Loucy (cell line): ENCODE measurements around the gene ADAMTS12.

Experiments used
- H2AFZ ChIP-seq: fragments of 200-600 bp; sonication (generic); 2 replicates; pipeline ENCODE4 v1.6.0; 2016; ENCODE audit warnings: antibody characterized with exemption, mild to moderate bottlenecking, low read length, moderate library complexity
- H3F3A ChIP-seq: fragments of 200-600 bp; 2 replicates; pipeline ENCODE4 v1.6.0; 2016; ENCODE audit warnings: antibody characterized with exemption, low read depth, mild to moderate bottlenecking
- H3K27me3 ChIP-seq: fragments of 200-600 bp; sonication (generic); 2 replicates; pipeline ENCODE4 v1.6.1; 2014; ENCODE audit warnings: low read length, mild to moderate bottlenecking; ENCODE audit not compliant: insufficient read depth, poor library complexity, severe bottlenecking
- H3K36me3 ChIP-seq: fragments of 200-600 bp; sonication (generic); 2 replicates; pipeline ENCODE4 v1.6.1; 2016; ENCODE audit warnings: low read length; ENCODE audit not compliant: insufficient read depth
- H3K4me1 ChIP-seq: fragments of 200-600 bp; sonication (generic); 2 replicates; pipeline ENCODE4 v1.5.1; 2014; ENCODE audit warnings: low read length, mild to moderate bottlenecking; ENCODE audit not compliant: insufficient read depth, poor library complexity, severe bottlenecking
- H3K4me2 ChIP-seq: fragments of 200-600 bp; sonication (generic); 2 replicates; pipeline ENCODE4 v1.6.0; 2014; ENCODE audit warnings: antibody characterized with exemption, low read length, low read depth, mild to moderate bottlenecking; ENCODE audit not compliant: poor library complexity, severe bottlenecking
- H3K4me3 ChIP-seq: fragments of 200-600 bp; sonication (generic); 2 replicates; pipeline ENCODE4 v1.5.1; 2014; ENCODE audit warnings: low read length, mild to moderate bottlenecking, mixed read lengths; ENCODE audit not compliant: poor library complexity, severe bottlenecking
- H3K79me2 ChIP-seq: fragments of 200-600 bp; sonication (generic); 2 replicates; pipeline ENCODE4 v1.6.1; 2014; ENCODE audit warnings: low read length; ENCODE audit not compliant: insufficient read depth
- H3K9ac ChIP-seq: fragments of 200-600 bp; sonication (generic); 2 replicates; pipeline ENCODE4 v1.6.0; 2014; ENCODE audit warnings: mild to moderate bottlenecking, low read depth, low read length, moderate library complexity; ENCODE audit not compliant: poor library complexity, severe bottlenecking
- H3K9me2 ChIP-seq: fragments of 200-600 bp; sonication (generic); replicated peaks from 2 replicates; pipeline ENCODE4 v1.6.1; 2016; ENCODE audit warnings: low read depth, low read length, mixed read lengths
- H3K9me3 ChIP-seq: fragments of 200-600 bp; sonication (generic); 2 replicates; pipeline ENCODE4 v1.6.1; 2014; ENCODE audit warnings: mild to moderate bottlenecking, antibody characterized with exemption, low read length, low read depth; ENCODE audit not compliant: insufficient read depth
- H4K20me1 ChIP-seq: fragments of 200-600 bp; sonication (generic); 2 replicates; pipeline ENCODE4 v1.6.0; 2014; ENCODE audit warnings: antibody characterized with exemption, low read length, mild to moderate bottlenecking; ENCODE audit not compliant: insufficient read depth, poor library complexity, severe bottlenecking
- EZH2phosphoT487 ChIP-seq: fragments of 200-600 bp; IDR thresholded peaks from 2 replicates; pipeline ENCODE4 v1.6.1; 2018; ENCODE audit warnings: antibody characterized with exemption, mild to moderate bottlenecking, moderate library complexity, borderline replicate concordance
- TF ChIP-seq, protein P1 (sequence below): fragments of 200-600 bp; sonication (generic); conservative IDR thresholded peaks from 2 replicates; pipeline ENCODE4 v1.5.1; 2014; ENCODE audit warnings: mild to moderate bottlenecking, antibody characterized with exemption, low read length

Gene ADAMTS12

DNA sequence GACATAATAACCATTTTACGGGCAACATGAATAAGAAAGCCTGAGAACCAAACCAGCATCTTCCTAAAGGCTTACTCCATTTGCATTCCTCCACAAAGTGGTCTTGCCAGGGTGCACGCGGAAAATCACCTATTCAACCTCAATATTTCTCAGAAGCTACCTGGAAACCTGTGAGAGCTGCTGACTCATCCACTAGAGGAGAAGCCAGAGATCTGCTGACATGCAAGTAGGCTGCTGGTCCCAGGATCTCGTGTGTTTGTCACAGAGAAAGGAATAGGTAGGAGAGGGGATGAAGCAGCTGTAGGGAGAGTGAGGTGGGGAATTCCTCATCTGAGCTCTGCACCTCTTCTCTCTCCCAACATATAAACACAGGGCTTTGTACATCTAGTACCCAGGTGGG is 138.1 kb downstream of the ADAMTS12 start:
- no peaks in the 10 kb centered on the region for H3F3A ChIP-seq
- H3K4me2 ChIP-seq, result no peak overlapping the region
- no peaks in the 10 kb centered on the region for H3K9me2 ChIP-seq
- H4K20me1 ChIP-seq, result no peaks in the 10 kb centered on the region
- no peak overlapping the region for H2AFZ ChIP-seq
- H3K9me3 ChIP-seq, result no peaks in the 10 kb centered on the region
- no peak overlapping the region for H3K9ac ChIP-seq
- H3K4me1 ChIP-seq, result no peaks in the 10 kb centered on the region
- no peaks in the 10 kb centered on the region for H3K79me2 ChIP-seq
- TF ChIP-seq, protein P1, sequence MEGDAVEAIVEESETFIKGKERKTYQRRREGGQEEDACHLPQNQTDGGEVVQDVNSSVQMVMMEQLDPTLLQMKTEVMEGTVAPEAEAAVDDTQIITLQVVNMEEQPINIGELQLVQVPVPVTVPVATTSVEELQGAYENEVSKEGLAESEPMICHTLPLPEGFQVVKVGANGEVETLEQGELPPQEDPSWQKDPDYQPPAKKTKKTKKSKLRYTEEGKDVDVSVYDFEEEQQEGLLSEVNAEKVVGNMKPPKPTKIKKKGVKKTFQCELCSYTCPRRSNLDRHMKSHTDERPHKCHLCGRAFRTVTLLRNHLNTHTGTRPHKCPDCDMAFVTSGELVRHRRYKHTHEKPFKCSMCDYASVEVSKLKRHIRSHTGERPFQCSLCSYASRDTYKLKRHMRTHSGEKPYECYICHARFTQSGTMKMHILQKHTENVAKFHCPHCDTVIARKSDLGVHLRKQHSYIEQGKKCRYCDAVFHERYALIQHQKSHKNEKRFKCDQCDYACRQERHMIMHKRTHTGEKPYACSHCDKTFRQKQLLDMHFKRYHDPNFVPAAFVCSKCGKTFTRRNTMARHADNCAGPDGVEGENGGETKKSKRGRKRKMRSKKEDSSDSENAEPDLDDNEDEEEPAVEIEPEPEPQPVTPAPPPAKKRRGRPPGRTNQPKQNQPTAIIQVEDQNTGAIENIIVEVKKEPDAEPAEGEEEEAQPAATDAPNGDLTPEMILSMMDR, result no peak
- no peak for TF ChIP-seq EZH2phosphoT487
- H3K36me3 ChIP-seq, result no peaks in the 10 kb centered on the region
- no peaks in the 10 kb centered on the region for H3K27me3 ChIP-seq
- H3K4me3 ChIP-seq, result no peak overlapping the region

DNA sequence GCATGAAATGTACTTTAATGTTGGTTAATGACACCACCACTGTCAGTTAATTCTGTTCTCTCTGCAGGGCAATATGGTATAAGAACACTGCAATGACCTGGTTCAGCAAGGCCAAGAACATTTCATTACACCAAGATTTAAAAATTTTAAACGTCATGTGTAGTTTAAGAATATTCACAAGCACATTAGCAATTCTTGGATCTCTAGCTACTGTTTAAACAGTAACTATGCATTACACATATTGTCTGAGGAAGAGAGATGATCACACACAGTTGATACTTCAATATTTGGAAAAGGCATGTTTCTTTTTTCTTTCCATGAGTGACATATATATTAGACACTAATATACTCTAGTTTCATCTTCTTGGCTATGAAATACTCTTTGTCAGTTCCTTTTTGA is 143.0 kb downstream of the ADAMTS12 start:
- no peak overlapping the region for H3K4me2 ChIP-seq
- H3K9me3 ChIP-seq, result no peaks in the 10 kb centered on the region
- no peaks in the 10 kb centered on the region for H3K79me2 ChIP-seq
- H3K36me3 ChIP-seq, result no peaks in the 10 kb centered on the region
- no peak overlapping the region for H2AFZ ChIP-seq
- no peaks in the 10 kb centered on the region for H3K27me3 ChIP-seq
- no peak overlapping the region for H3K4me3 ChIP-seq
- H3K4me1 ChIP-seq, result no peaks in the 10 kb centered on the region
- TF ChIP-seq, protein P1, result no peak
- TF ChIP-seq EZH2phosphoT487, result no peak
- no peaks in the 10 kb centered on the region for H3F3A ChIP-seq
- no peaks in the 10 kb centered on the region for H4K20me1 ChIP-seq
- H3K9ac ChIP-seq, result no peak overlapping the region
- no peaks in the 10 kb centered on the region for H3K9me2 ChIP-seq

DNA sequence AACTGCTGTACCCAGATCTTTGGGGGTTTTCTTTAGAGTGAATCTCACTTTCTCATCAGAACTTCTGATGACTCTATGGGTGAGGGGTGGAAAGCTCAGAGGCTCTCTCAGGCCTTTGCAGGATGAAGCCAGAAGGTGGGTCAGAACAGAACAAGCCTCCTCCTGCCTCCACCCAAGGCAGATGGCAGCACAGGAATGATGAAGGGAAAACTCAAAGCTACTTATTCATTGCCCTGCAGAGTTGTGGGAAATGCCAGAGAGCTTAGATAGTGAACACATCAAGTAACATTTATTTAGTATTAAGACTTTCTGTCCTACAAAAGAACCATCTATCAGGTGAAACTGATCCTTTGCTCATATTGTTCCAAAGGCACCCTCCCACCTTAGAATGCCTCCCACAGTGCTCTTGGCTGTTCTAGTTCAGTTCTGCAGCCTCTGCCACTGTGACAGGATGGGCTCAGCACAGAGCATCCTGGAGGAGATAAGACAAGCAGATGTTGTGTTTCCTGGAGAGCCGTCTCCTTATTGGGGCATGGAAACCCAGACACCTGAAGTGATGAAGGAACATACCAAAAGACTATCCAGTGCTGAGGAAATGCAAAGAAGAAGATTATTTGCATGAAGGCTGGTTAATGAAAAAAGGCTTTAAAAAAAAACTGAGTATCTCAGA is 146.6 kb downstream of the ADAMTS12 start:
- TF ChIP-seq, protein P1, result no peak
- TF ChIP-seq EZH2phosphoT487, result no peak
- H3K9me3 ChIP-seq, result no peaks in the 10 kb centered on the region
- no peaks in the 10 kb centered on the region for H3K9me2 ChIP-seq
- H3K4me1 ChIP-seq, result no peaks in the 10 kb centered on the region
- H3K27me3 ChIP-seq, result no peaks in the 10 kb centered on the region
- no peak overlapping the region for H3K4me3 ChIP-seq
- no peaks in the 10 kb centered on the region for H3K36me3 ChIP-seq
- H3F3A ChIP-seq, result no peaks in the 10 kb centered on the region
- no peaks in the 10 kb centered on the region for H4K20me1 ChIP-seq
- H3K4me2 ChIP-seq, result no peak overlapping the region
- no peak overlapping the region for H2AFZ ChIP-seq
- H3K9ac ChIP-seq, result no peak overlapping the region
- no peaks in the 10 kb centered on the region for H3K79me2 ChIP-seq
